Loucy (cell line): ENCODE measurements around the gene VPS13A.
"Not testable (repeated sequence)": the region's sequence is repeated elsewhere in the genome, so short reads cannot be mapped to it uniquely, and the experiment has no call there.

Experiments
- H2AFZ ChIP-seq: fragments of 200-600 bp; sonication (generic); 2 replicates; pipeline ENCODE4 v1.6.0; 2016; ENCODE audit warnings: antibody characterized with exemption, mild to moderate bottlenecking, low read length, moderate library complexity
- H3F3A ChIP-seq: fragments of 200-600 bp; 2 replicates; pipeline ENCODE4 v1.6.0; 2016; ENCODE audit warnings: antibody characterized with exemption, low read depth, mild to moderate bottlenecking
- H3K27me3 ChIP-seq: fragments of 200-600 bp; sonication (generic); 2 replicates; pipeline ENCODE4 v1.6.1; 2014; ENCODE audit warnings: low read length, mild to moderate bottlenecking; ENCODE audit not compliant: insufficient read depth, poor library complexity, severe bottlenecking
- H3K36me3 ChIP-seq: fragments of 200-600 bp; sonication (generic); 2 replicates; pipeline ENCODE4 v1.6.1; 2016; ENCODE audit warnings: low read length; ENCODE audit not compliant: insufficient read depth
- H3K4me1 ChIP-seq: fragments of 200-600 bp; sonication (generic); 2 replicates; pipeline ENCODE4 v1.5.1; 2014; ENCODE audit warnings: low read length, mild to moderate bottlenecking; ENCODE audit not compliant: insufficient read depth, poor library complexity, severe bottlenecking
- H3K4me2 ChIP-seq: fragments of 200-600 bp; sonication (generic); 2 replicates; pipeline ENCODE4 v1.6.0; 2014; ENCODE audit warnings: antibody characterized with exemption, low read length, low read depth, mild to moderate bottlenecking; ENCODE audit not compliant: poor library complexity, severe bottlenecking
- H3K4me3 ChIP-seq: fragments of 200-600 bp; sonication (generic); 2 replicates; pipeline ENCODE4 v1.5.1; 2014; ENCODE audit warnings: low read length, mild to moderate bottlenecking, mixed read lengths; ENCODE audit not compliant: poor library complexity, severe bottlenecking
- H3K79me2 ChIP-seq: fragments of 200-600 bp; sonication (generic); 2 replicates; pipeline ENCODE4 v1.6.1; 2014; ENCODE audit warnings: low read length; ENCODE audit not compliant: insufficient read depth
- H3K9ac ChIP-seq: fragments of 200-600 bp; sonication (generic); 2 replicates; pipeline ENCODE4 v1.6.0; 2014; ENCODE audit warnings: mild to moderate bottlenecking, low read depth, low read length, moderate library complexity; ENCODE audit not compliant: poor library complexity, severe bottlenecking
- H3K9me2 ChIP-seq: fragments of 200-600 bp; sonication (generic); replicated peaks from 2 replicates; pipeline ENCODE4 v1.6.1; 2016; ENCODE audit warnings: low read depth, low read length, mixed read lengths
- H3K9me3 ChIP-seq: fragments of 200-600 bp; sonication (generic); 2 replicates; pipeline ENCODE4 v1.6.1; 2014; ENCODE audit warnings: mild to moderate bottlenecking, antibody characterized with exemption, low read length, low read depth; ENCODE audit not compliant: insufficient read depth
- H4K20me1 ChIP-seq: fragments of 200-600 bp; sonication (generic); 2 replicates; pipeline ENCODE4 v1.6.0; 2014; ENCODE audit warnings: antibody characterized with exemption, low read length, mild to moderate bottlenecking; ENCODE audit not compliant: insufficient read depth, poor library complexity, severe bottlenecking
- CTCF ChIP-seq: fragments of 200-600 bp; sonication (generic); conservative IDR thresholded peaks from 2 replicates; pipeline ENCODE4 v1.5.1; 2014; ENCODE audit warnings: mild to moderate bottlenecking, antibody characterized with exemption, low read length
- EZH2phosphoT487 ChIP-seq: fragments of 200-600 bp; IDR thresholded peaks from 2 replicates; pipeline ENCODE4 v1.6.1; 2018; ENCODE audit warnings: antibody characterized with exemption, mild to moderate bottlenecking, moderate library complexity, borderline replicate concordance

The VPS13A gene

GRCh38 chr9:77435688-77436087, 258.4 kb downstream of the VPS13A start:
- no peak overlapping the region for H3K4me2 ChIP-seq
- H3K9me2 ChIP-seq: no peaks in the 10 kb centered on the region
- no peak for TF ChIP-seq EZH2phosphoT487
- TF ChIP-seq CTCF: no peak
- no peaks in the 10 kb centered on the region for H3K4me1 ChIP-seq
- H3K4me3 ChIP-seq: no peak overlapping the region
- H3F3A ChIP-seq: no peaks in the 10 kb centered on the region
- no peaks in the 10 kb centered on the region for H3K36me3 ChIP-seq
- no peaks in the 10 kb centered on the region for H3K79me2 ChIP-seq
- no peaks in the 10 kb centered on the region for H3K27me3 ChIP-seq
- no peak overlapping the region for H2AFZ ChIP-seq
- no peaks in the 10 kb centered on the region for H3K9me3 ChIP-seq
- no peak overlapping the region for H3K9ac ChIP-seq
- no peaks in the 10 kb centered on the region for H4K20me1 ChIP-seq

- Histone ChIP-seq H3K4me2 (no peak overlapping the region), H3K9me3 (no peaks in the 10 kb centered on the region), H3K36me3 (no peaks in the 10 kb centered on the region), H3K4me1 (no peaks in the 10 kb centered on the region), H2AFZ (no peak overlapping the region), H3F3A (no peaks in the 10 kb centered on the region), H3K27me3 (no peaks in the 10 kb centered on the region), H4K20me1 (no peaks in the 10 kb centered on the region), H3K79me2 (no peaks in the 10 kb centered on the region), H3K4me3 (no peak overlapping the region), H3K9me2 (no peaks in the 10 kb centered on the region), H3K9ac (no peak overlapping the region)
- TF ChIP-seq EZH2phosphoT487 (no peak), CTCF (no peak)
Observed at GRCh38 chr9:77438653-77439052, 261.3 kb downstream of the VPS13A start.

- Histone ChIP-seq H2AFZ (no peak overlapping the region), H3K9me2 (no peaks in the 10 kb centered on the region), H3K79me2 (no peaks in the 10 kb centered on the region), H4K20me1 (no peaks in the 10 kb centered on the region), H3K4me3 (no peak overlapping the region), H3K27me3 (no peaks in the 10 kb centered on the region), H3K9ac (no peak overlapping the region), H3K9me3 (no peaks in the 10 kb centered on the region), H3K4me2 (no peak overlapping the region), H3F3A (no peaks in the 10 kb centered on the region), H3K4me1 (no peaks in the 10 kb centered on the region), H3K36me3 (no peaks in the 10 kb centered on the region)
- no peak for TF ChIP-seq CTCF
- TF ChIP-seq EZH2phosphoT487: no peak
Observed at GRCh38 chr9:77440057-77440456, 262.7 kb downstream of the VPS13A start.

DNA sequence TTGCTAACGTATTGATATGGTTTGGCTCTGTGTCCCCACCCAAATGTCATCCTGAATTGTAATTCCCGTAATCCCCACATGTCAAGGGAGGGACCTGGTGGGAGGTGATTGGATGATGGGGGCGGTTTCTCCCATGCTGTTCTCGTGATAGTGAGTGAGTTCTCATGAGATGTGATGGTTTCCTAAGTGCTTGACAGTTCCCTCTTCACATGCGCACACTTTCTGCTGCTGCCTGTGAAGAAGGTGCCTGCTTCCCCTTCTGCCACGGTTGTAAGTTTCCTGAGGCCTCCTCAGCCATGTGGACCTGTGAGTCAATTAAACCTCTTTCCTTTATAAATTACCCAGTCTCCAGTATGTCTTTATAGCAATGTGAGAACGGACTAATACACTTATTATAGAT, 263.8 kb downstream of the VPS13A start:
- not testable (repeated sequence) for H3K4me2 ChIP-seq, H3K4me1 ChIP-seq, H4K20me1 ChIP-seq, H3K9ac ChIP-seq, H3K9me3 ChIP-seq, H3K36me3 ChIP-seq, H3K27me3 ChIP-seq, H3K79me2 ChIP-seq, H3K9me2 ChIP-seq, H3F3A ChIP-seq, H2AFZ ChIP-seq, H3K4me3 ChIP-seq
